Astrocyte (in vitro differentiated cells and primary cell): ENCODE results near the gene TGFB2.

Source experiments
- EZH2 ChIP-seq: IDR thresholded peaks from 2 replicates; pipeline ENCODE4 v1.6.1; 2012; ENCODE audit warnings: mild to moderate bottlenecking, low read length, inconsistent platforms; ENCODE audit not compliant: insufficient read depth
- TF ChIP-seq, protein P1 (sequence below): IDR thresholded peaks from 2 replicates; pipeline ENCODE4 v1.5.1; 2011; ENCODE audit warnings: low read depth, mild to moderate bottlenecking, inconsistent platforms, low read length, moderate library complexity; ENCODE audit not compliant: insufficient read depth

- TF ChIP-seq, protein P1, sequence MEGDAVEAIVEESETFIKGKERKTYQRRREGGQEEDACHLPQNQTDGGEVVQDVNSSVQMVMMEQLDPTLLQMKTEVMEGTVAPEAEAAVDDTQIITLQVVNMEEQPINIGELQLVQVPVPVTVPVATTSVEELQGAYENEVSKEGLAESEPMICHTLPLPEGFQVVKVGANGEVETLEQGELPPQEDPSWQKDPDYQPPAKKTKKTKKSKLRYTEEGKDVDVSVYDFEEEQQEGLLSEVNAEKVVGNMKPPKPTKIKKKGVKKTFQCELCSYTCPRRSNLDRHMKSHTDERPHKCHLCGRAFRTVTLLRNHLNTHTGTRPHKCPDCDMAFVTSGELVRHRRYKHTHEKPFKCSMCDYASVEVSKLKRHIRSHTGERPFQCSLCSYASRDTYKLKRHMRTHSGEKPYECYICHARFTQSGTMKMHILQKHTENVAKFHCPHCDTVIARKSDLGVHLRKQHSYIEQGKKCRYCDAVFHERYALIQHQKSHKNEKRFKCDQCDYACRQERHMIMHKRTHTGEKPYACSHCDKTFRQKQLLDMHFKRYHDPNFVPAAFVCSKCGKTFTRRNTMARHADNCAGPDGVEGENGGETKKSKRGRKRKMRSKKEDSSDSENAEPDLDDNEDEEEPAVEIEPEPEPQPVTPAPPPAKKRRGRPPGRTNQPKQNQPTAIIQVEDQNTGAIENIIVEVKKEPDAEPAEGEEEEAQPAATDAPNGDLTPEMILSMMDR = no peak
- TF ChIP-seq EZH2 = no peak
Observed at GRCh38 chr1:218439541-218440295, 94.6 kb downstream of the TGFB2 start.
